Measurements from ENCODE around the gene DYNC1LI1. TPM values are rescaled to one million over a fixed set of nuclear protein-coding genes. Genes with fewer than 3 reads are reported as not detected.
A peak's percentile ranks its signal among the peaks of the same experiment; 100 is the strongest.

The DYNC1LI1 gene
- total and polyA plus RNA-seq, 4 donors, result 9.2 to 21.1 (median 13.6) TPM

DNA sequence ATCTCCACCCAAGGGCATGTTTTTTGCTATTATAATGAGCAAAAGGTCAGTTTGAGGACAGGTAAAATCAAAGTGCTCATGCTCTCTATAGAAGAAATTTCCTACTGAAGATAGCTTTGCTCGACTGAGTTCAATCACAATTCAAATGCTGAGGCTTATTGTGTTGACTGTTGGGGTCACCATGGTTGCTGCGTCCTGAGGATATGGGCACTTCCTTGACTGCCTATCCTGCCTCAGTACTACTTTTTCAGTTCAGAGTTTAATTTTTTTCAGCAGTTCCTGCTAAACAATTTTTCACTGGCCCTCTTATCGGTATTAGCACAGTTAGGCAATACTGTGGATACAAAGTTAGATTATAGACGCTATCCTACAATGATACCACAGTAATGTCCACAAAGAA, 64.2 kb downstream of the DYNC1LI1 start:
- Histone ChIP-seq H3K27ac (ENCODE audit: low read depth in 1 of 2, low read length in 2 of 2) (no peak overlapping the region), H3K27me3 (ENCODE audit: control insufficient read depth in 4 of 4, insufficient read depth in 4 of 4, low read length in 3 of 4) (no peaks in the 10 kb centered on the region), H3K9me3 (ENCODE audit: control insufficient read depth in 4 of 4, low read length in 3 of 4) (no peaks in the 10 kb centered on the region), H3K36me3 (ENCODE audit: control insufficient read depth in 4 of 4, insufficient read depth in 3 of 4, low read depth in 1 of 4, low read length in 3 of 4) (no peaks in the 10 kb centered on the region), H3K4me3 (ENCODE audit: low read depth in 1 of 3, low read length in 3 of 3) (no peak overlapping the region), H3K9ac (ENCODE audit: low read depth in 1 of 2, low read length in 2 of 2) (no peak overlapping the region), H3K4me1 (ENCODE audit: control insufficient read depth in 4 of 4, insufficient read depth in 4 of 4, low read length in 3 of 4) (peaks cover 0 to 4% (median under 1%) of the 10 kb centered on the region in 4 donors)
- no peak for DNase-seq (ENCODE audit: low spot score)
- TF ChIP-seq, protein P1, sequence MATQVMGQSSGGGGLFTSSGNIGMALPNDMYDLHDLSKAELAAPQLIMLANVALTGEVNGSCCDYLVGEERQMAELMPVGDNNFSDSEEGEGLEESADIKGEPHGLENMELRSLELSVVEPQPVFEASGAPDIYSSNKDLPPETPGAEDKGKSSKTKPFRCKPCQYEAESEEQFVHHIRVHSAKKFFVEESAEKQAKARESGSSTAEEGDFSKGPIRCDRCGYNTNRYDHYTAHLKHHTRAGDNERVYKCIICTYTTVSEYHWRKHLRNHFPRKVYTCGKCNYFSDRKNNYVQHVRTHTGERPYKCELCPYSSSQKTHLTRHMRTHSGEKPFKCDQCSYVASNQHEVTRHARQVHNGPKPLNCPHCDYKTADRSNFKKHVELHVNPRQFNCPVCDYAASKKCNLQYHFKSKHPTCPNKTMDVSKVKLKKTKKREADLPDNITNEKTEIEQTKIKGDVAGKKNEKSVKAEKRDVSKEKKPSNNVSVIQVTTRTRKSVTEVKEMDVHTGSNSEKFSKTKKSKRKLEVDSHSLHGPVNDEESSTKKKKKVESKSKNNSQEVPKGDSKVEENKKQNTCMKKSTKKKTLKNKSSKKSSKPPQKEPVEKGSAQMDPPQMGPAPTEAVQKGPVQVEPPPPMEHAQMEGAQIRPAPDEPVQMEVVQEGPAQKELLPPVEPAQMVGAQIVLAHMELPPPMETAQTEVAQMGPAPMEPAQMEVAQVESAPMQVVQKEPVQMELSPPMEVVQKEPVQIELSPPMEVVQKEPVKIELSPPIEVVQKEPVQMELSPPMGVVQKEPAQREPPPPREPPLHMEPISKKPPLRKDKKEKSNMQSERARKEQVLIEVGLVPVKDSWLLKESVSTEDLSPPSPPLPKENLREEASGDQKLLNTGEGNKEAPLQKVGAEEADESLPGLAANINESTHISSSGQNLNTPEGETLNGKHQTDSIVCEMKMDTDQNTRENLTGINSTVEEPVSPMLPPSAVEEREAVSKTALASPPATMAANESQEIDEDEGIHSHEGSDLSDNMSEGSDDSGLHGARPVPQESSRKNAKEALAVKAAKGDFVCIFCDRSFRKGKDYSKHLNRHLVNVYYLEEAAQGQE (IDR thresholded peaks at IDR 0.05), result no peak
- TF ChIP-seq, protein P2, sequence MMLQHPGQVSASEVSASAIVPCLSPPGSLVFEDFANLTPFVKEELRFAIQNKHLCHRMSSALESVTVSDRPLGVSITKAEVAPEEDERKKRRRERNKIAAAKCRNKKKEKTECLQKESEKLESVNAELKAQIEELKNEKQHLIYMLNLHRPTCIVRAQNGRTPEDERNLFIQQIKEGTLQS (IDR thresholded peaks at IDR 0.05), result no peak
- TF ChIP-seq, protein P3, sequence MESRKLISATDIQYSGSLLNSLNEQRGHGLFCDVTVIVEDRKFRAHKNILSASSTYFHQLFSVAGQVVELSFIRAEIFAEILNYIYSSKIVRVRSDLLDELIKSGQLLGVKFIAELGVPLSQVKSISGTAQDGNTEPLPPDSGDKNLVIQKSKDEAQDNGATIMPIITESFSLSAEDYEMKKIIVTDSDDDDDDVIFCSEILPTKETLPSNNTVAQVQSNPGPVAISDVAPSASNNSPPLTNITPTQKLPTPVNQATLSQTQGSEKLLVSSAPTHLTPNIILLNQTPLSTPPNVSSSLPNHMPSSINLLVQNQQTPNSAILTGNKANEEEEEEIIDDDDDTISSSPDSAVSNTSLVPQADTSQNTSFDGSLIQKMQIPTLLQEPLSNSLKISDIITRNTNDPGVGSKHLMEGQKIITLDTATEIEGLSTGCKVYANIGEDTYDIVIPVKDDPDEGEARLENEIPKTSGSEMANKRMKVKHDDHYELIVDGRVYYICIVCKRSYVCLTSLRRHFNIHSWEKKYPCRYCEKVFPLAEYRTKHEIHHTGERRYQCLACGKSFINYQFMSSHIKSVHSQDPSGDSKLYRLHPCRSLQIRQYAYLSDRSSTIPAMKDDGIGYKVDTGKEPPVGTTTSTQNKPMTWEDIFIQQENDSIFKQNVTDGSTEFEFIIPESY (IDR thresholded peaks at IDR 0.05), result no peak
- TF ChIP-seq, protein P4, sequence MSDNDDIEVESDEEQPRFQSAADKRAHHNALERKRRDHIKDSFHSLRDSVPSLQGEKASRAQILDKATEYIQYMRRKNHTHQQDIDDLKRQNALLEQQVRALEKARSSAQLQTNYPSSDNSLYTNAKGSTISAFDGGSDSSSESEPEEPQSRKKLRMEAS (IDR thresholded peaks at IDR 0.05), result no peak
- TF ChIP-seq TAF1 (conservative IDR thresholded peaks at IDR 0.05) (no peak), HNF4A (conservative IDR thresholded peaks at IDR 0.05) (no peak), GABPA (IDR thresholded peaks at IDR 0.05 in 1 of 2, conservative IDR thresholded peaks at IDR 0.05 in 1 of 2) (no peak), FOXA1 (IDR thresholded peaks at IDR 0.05) (no peak), HNF4G (IDR thresholded peaks at IDR 0.05) (no peak), NR2F2 (IDR thresholded peaks at IDR 0.05) (no peak), EGR1 (IDR thresholded peaks at IDR 0.05; ENCODE audit: low read depth in 2 of 2) (no peak), RAD21 (IDR thresholded peaks at IDR 0.05) (no peak), SP1 (IDR thresholded peaks at IDR 0.05) (no peak), JUND (IDR thresholded peaks at IDR 0.05) (no peak), RXRA (IDR thresholded peaks at IDR 0.05) (no peak)
- TF ChIP-seq, protein P5, sequence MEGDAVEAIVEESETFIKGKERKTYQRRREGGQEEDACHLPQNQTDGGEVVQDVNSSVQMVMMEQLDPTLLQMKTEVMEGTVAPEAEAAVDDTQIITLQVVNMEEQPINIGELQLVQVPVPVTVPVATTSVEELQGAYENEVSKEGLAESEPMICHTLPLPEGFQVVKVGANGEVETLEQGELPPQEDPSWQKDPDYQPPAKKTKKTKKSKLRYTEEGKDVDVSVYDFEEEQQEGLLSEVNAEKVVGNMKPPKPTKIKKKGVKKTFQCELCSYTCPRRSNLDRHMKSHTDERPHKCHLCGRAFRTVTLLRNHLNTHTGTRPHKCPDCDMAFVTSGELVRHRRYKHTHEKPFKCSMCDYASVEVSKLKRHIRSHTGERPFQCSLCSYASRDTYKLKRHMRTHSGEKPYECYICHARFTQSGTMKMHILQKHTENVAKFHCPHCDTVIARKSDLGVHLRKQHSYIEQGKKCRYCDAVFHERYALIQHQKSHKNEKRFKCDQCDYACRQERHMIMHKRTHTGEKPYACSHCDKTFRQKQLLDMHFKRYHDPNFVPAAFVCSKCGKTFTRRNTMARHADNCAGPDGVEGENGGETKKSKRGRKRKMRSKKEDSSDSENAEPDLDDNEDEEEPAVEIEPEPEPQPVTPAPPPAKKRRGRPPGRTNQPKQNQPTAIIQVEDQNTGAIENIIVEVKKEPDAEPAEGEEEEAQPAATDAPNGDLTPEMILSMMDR (IDR thresholded peaks at IDR 0.05; ENCODE audit: low read depth, low read length, missing input control), result no peak
- 78% methylated on average over 4 of the region's 4 CpGs for WGBS

DNA sequence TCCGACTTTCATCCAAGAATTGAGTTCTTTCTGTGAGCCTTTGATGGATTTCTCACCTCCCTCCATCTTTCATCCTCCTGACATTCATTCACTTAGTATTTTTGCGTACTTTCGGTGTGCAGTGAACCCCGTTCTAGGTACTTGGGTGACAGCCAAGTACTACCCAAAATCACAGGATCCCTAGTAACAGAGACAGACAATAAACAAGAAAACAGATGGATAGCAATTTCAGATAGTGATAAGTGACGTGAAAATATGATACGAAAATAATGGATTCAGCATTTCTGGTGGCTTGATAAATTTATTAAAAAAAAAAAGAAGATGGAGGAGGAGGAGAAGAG, 67.7 kb downstream of the DYNC1LI1 start:
- WGBS, result under 1% methylated on average over 6 of the region's 6 CpGs
- Histone ChIP-seq H3K4me3 (ENCODE audit: low read depth in 1 of 3, low read length in 3 of 3) (peak overlapping the region; percentile 68 to 93 (median 70)), H3K9ac (ENCODE audit: low read depth in 1 of 2, low read length in 2 of 2) (peak overlapping the region in 1 of 2 donors; percentile 86), H3K9me3 (ENCODE audit: control insufficient read depth in 4 of 4, low read length in 3 of 4) (no peaks in the 10 kb centered on the region), H3K27me3 (ENCODE audit: control insufficient read depth in 4 of 4, insufficient read depth in 4 of 4, low read length in 3 of 4) (no peaks in the 10 kb centered on the region), H3K27ac (ENCODE audit: low read depth in 1 of 2, low read length in 2 of 2) (peak overlapping the region; percentile 43 to 97), H3K36me3 (ENCODE audit: control insufficient read depth in 4 of 4, insufficient read depth in 3 of 4, low read depth in 1 of 4, low read length in 3 of 4) (no peaks in the 10 kb centered on the region), H3K4me1 (ENCODE audit: control insufficient read depth in 4 of 4, insufficient read depth in 4 of 4, low read length in 3 of 4) (peaks cover 4 to 20% (median 7%) of the 10 kb centered on the region in 4 donors)
- DNase-seq (ENCODE audit: low spot score), result no peak
- TF ChIP-seq, protein P3 (IDR thresholded peaks at IDR 0.05), result no peak
- TF ChIP-seq TAF1 (conservative IDR thresholded peaks at IDR 0.05) (no peak), GABPA (IDR thresholded peaks at IDR 0.05 in 1 of 2, conservative IDR thresholded peaks at IDR 0.05 in 1 of 2) (no peak), NR2F2 (IDR thresholded peaks at IDR 0.05) (no peak), RXRA (IDR thresholded peaks at IDR 0.05) (no peak), RAD21 (IDR thresholded peaks at IDR 0.05) (no peak), FOXA2 (IDR thresholded peaks at IDR 0.05) (no peak)
- TF ChIP-seq, protein P2 (IDR thresholded peaks at IDR 0.05), result no peak
